LHCN-M2 (cell line): ENCODE measurements around the gene KCNQ2. TPM values are rescaled to one million over a fixed set of nuclear protein-coding genes. Genes with fewer than 3 reads are reported as not detected.
A peak's percentile ranks its signal among the peaks of the same experiment; 100 is the strongest.

Source experiments
- DNase-seq: peaks from one replicate; pipeline ENCODE4 v3.0.0-alpha.2; 2012; ENCODE audit warnings: low read depth
- total RNA-seq: library from RNA; depleted of rRNA; stranded (reverse); fragments of >200 nt; gene quantifications from 2 replicates; pipeline ENCODE4 v1.2.3, GENCODE V29; 2014

The KCNQ2 gene
- total RNA-seq, 1 experiment from 2014 or later = not detected

- DNase-seq = no peak
Observed at GRCh38 chr20:63501818-63502670, 29.6 kb upstream of the KCNQ2 start.

GRCh38 chr20:63500902-63501817 lies 28.7 kb upstream of the KCNQ2 start:
- DNase-seq = no peak

GRCh38 chr20:63500151-63500901 lies 27.9 kb upstream of the KCNQ2 start:
- DNase-seq = no peak

GRCh38 chr20:63499338-63499969 lies 27.0 kb upstream of the KCNQ2 start:
- no peak for DNase-seq

GRCh38 chr20:63498960-63499337 lies 26.5 kb upstream of the KCNQ2 start, which contains the start of gene EEF1A2:
Gene EEF1A2, minus strand, starts transcription at chr20:63499083. Its CDS starts 1,320 bp downstream, at chr20:63497763.
- DNase-seq = no peak

- peak; percentile 23 for DNase-seq
Observed at GRCh38 chr20:63497946-63498935, 25.8 kb upstream of the KCNQ2 start.

GRCh38 chr20:63497138-63497945 lies 24.9 kb upstream of the KCNQ2 start:
- no peak for DNase-seq

- no peak for DNase-seq
Observed at GRCh38 chr20:63496596-63497120, 24.2 kb upstream of the KCNQ2 start.

GRCh38 chr20:63495741-63496595 lies 23.5 kb upstream of the KCNQ2 start:
- peak; percentile 23 for DNase-seq

GRCh38 chr20:63495167-63495720 lies 22.8 kb upstream of the KCNQ2 start:
- no peak for DNase-seq

GRCh38 chr20:63494420-63495166 lies 22.1 kb upstream of the KCNQ2 start:
- no peak for DNase-seq

- DNase-seq = no peak
Observed at GRCh38 chr20:63494084-63494419, 21.6 kb upstream of the KCNQ2 start.

GRCh38 chr20:63493563-63494020 lies 21.1 kb upstream of the KCNQ2 start:
- no peak for DNase-seq

- DNase-seq = no peak
Observed at GRCh38 chr20:63492982-63493381, 20.5 kb upstream of the KCNQ2 start.

GRCh38 chr20:63492518-63492917 lies 20.1 kb upstream of the KCNQ2 start:
- no peak for DNase-seq

- no peak for DNase-seq
Observed at GRCh38 chr20:63491635-63492230, 19.3 kb upstream of the KCNQ2 start.
